PC-3 (cell line): ENCODE measurements around the gene SNTA1. TPM values are rescaled to one million over a fixed set of nuclear protein-coding genes. Genes with fewer than 3 reads are reported as not detected.

Experiments used
- ATAC-seq: fragments of 200-7000 bp; cut with Tn5 transposase; 2 replicates; pipeline ENCODE4 v1.9.1; 2020; ENCODE audit warnings: mild to moderate bottlenecking, moderate library complexity
- BruUV-seq: library from RNA; stranded (reverse); fragments of 400-500 nt; replicated peaks from 2 replicates; lab custom pipeline; 2021; lab: Mats Ljungman, UMichigan
- CTCF ChIA-PET: fragments of 300-600 bp; sonication (Branson Sonifier 250); formaldehyde crosslinking; loops from one replicate; lab custom pipeline; 2022; ENCODE audit warnings: antibody characterized with exemption; lab: Charles Lee
- POLR2A ChIA-PET: fragments of 300-600 bp; sonication (Branson Sonifier 250); formaldehyde crosslinking; loops from one replicate; lab custom pipeline; 2022; ENCODE audit warnings: antibody characterized with exemption; ENCODE audit not compliant: unreplicated experiment; lab: Charles Lee
- DNase-seq: peaks from one replicate; pipeline ENCODE4 v3.0.0-alpha.2; 2015
- H2AFZ ChIP-seq: fragments of 300-600 bp; sonication (generic); 2 replicates; pipeline ENCODE4 v1.6.0; 2016; ENCODE audit warnings: antibody characterized with exemption, low read length
- H3F3A ChIP-seq: fragments of 300-600 bp; sonication (generic); one replicate; pipeline ENCODE4 v1.6.0; 2017; ENCODE audit warnings: antibody characterized with exemption, low read length, control low read depth, mild to moderate bottlenecking; ENCODE audit not compliant: unreplicated experiment
- H3K27ac ChIP-seq: fragments of 300-600 bp; sonication (generic); 2 replicates; pipeline ENCODE4 v1.5.1; 2016; ENCODE audit warnings: mild to moderate bottlenecking, low read length
- H3K27me3 ChIP-seq: fragments of 300-600 bp; sonication (generic); 2 replicates; pipeline ENCODE4 v1.6.1; 2016; ENCODE audit warnings: low read length, mixed read lengths
- H3K36me3 ChIP-seq: fragments of 300-600 bp; sonication (generic); 2 replicates; pipeline ENCODE4 v1.6.1; 2016; ENCODE audit warnings: low read depth, mixed run types, low read length, mixed read lengths
- H3K4me1 ChIP-seq: fragments of 300-600 bp; sonication (generic); 2 replicates; pipeline ENCODE4 v1.5.1; 2016; ENCODE audit warnings: low read length; ENCODE audit not compliant: insufficient read depth
- H3K4me2 ChIP-seq: fragments of 300-600 bp; sonication (generic); 2 replicates; pipeline ENCODE4 v1.6.0; 2016; ENCODE audit warnings: low read length
- H3K4me3 ChIP-seq: fragments of 300-600 bp; sonication (generic); 2 replicates; pipeline ENCODE4 v1.5.1; 2016; ENCODE audit warnings: mild to moderate bottlenecking, low read length, mixed read lengths
- H3K79me2 ChIP-seq: fragments of 300-600 bp; sonication (generic); 2 replicates; pipeline ENCODE4 v1.6.1; 2017; ENCODE audit warnings: low read length, mixed read lengths
- H3K9ac ChIP-seq: fragments of 300-600 bp; sonication (generic); 2 replicates; pipeline ENCODE4 v1.6.0; 2016; ENCODE audit warnings: mild to moderate bottlenecking, low read length
- H3K9me2 ChIP-seq: fragments of 300-600 bp; sonication (generic); replicated peaks from 2 replicates; pipeline ENCODE4 v1.6.1; 2016; ENCODE audit warnings: mixed run types, low read length, mixed read lengths
- H3K9me3 ChIP-seq: fragments of 300-600 bp; sonication (generic); 2 replicates; pipeline ENCODE4 v1.6.1; 2016; ENCODE audit warnings: low read length, mixed read lengths
- H4K20me1 ChIP-seq: fragments of 300-600 bp; sonication (generic); 2 replicates; pipeline ENCODE4 v1.6.1; 2016; ENCODE audit warnings: low read length, mixed read lengths
- CTCF ChIP-seq: fragments of 300-600 bp; sonication (generic); conservative IDR thresholded peaks from 2 replicates; pipeline ENCODE4 v1.5.1; 2017; ENCODE audit warnings: antibody characterized with exemption, low read depth, mild to moderate bottlenecking, low read length
- EZH2 ChIP-seq: fragments of 300-600 bp; sonication (generic); IDR thresholded peaks from one replicate; pipeline ENCODE4 v1.6.1; 2017; ENCODE audit warnings: antibody characterized with exemption, mild to moderate bottlenecking, low read length; ENCODE audit not compliant: unreplicated experiment
- EZH2phosphoT487 ChIP-seq: fragments of 300-600 bp; sonication (generic); IDR thresholded peaks from 2 replicates; pipeline ENCODE4 v1.6.1; 2018; ENCODE audit warnings: mild to moderate bottlenecking, antibody characterized with exemption, low read length, borderline replicate concordance
- intact Hi-C: fragments of 100-400 bp; cut with micrococcal nuclease; formaldehyde crosslinking; loops from 2 replicates; pipeline ENCODE4 v1.9.0; 2023
- total RNA-seq: library from RNA; depleted of rRNA; stranded (reverse); fragments of >200 nt; gene quantifications from 2 replicates; pipeline ENCODE4 v1.2.3, GENCODE V29; 2014

The SNTA1 gene
- total RNA-seq, 1 experiment from 2014 or later, result 25.9 TPM

GRCh38 chr20:33477386-33478234 is 34.0 kb upstream of the SNTA1 start:
- Histone ChIP-seq H2AFZ (no peak overlapping the region), H3K9me3 (no peaks in the 10 kb centered on the region), H3K9ac (no peak overlapping the region), H3F3A (no peaks in the 10 kb centered on the region), H3K27ac (no peak overlapping the region), H3K4me1 (no peaks in the 10 kb centered on the region), H4K20me1 (no peaks in the 10 kb centered on the region), H3K36me3 (no peaks in the 10 kb centered on the region), H3K9me2 (no peaks in the 10 kb centered on the region), H3K4me3 (no peak overlapping the region), H3K27me3 (no peaks in the 10 kb centered on the region), H3K79me2 (no peaks in the 10 kb centered on the region), H3K4me2 (no peak overlapping the region)
- intact Hi-C loops, result no loop called here
- no peak for DNase-seq
- ChIA-PET CTCF (no interaction called here), POLR2A (no interaction called here)
- BruUV-seq, result no TSS peak
- TF ChIP-seq EZH2phosphoT487 (no peak), EZH2 (no peak), CTCF (no peak)
- no peak for ATAC-seq

DNA sequence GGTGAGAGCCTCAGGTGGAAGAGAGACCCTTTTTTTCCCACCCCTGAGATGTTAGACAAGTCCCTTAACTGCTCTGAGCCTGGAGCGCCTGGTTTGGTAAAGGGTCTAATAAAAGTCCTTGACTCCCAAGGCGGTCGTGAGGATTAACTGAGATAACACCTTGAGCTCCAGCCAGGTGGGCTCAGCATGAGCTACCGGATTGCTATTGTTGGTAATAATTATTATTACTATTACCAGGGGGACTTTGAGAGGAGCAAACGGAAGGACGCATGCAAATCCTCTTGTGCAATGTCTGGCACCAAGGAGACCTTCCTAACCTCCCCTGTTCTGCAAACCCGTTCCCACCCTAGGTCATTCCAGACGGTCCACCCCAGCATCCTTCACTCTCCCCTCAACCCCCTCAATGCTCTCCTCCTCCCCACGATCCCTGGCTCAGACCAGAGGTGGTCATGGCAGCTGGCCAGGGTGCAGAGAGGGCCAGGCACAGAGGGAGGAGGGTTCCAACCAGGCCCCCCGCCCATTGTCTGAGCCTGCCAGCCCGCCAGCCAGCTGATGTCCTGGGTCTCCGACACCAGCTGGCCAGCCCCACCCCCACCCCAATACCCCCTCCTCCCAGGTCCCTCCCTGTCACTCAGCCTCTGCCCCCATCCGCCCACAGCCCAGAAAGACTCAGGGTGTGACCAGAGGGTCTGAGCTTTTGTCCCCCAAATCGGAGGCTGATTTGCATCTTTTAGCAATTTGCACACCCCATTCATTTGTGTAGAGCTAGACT is 32.0 kb upstream of the SNTA1 start:
- Histone ChIP-seq H3K27me3 (no peaks in the 10 kb centered on the region), H3K79me2 (no peaks in the 10 kb centered on the region), H3K36me3 (no peaks in the 10 kb centered on the region), H3K9me3 (no peaks in the 10 kb centered on the region), H3K4me1 (no peaks in the 10 kb centered on the region), H3K4me2 (no peak overlapping the region), H2AFZ (no peak overlapping the region), H3F3A (no peaks in the 10 kb centered on the region), H3K4me3 (no peak overlapping the region), H3K9me2 (no peaks in the 10 kb centered on the region), H4K20me1 (no peaks in the 10 kb centered on the region), H3K9ac (no peak overlapping the region), H3K27ac (no peak overlapping the region)
- DNase-seq (no peak), ATAC-seq (no peak)
- ChIA-PET POLR2A (no interaction called here), CTCF (no interaction called here)
- no TSS peak for BruUV-seq
- TF ChIP-seq EZH2, result no peak
- TF ChIP-seq CTCF, result no peak
- TF ChIP-seq EZH2phosphoT487, result no peak
- intact Hi-C loops, result no loop called here
